Mucosa of rectum (tissue), 2 donors: ENCODE results near the gene MICU1.
"Not testable (repeated sequence)": the region's sequence is repeated elsewhere in the genome, so short reads cannot be mapped to it uniquely, and the experiment has no call there.

Experiments
- H3K27ac ChIP-seq, 2 donors: one replicate each; pipeline ENCODE4 v1.7.0; 2013; ENCODE audit warnings: inconsistent platforms in 2 of 2, low read depth in 2 of 2, low read length in 2 of 2
- H3K27me3 ChIP-seq, 2 donors: one replicate each; pipeline ENCODE4 v1.7.0; 2013; ENCODE audit warnings: low read length in 2 of 2; ENCODE audit not compliant: control insufficient read depth in 2 of 2, insufficient read depth in 2 of 2
- H3K36me3 ChIP-seq, 2 donors: one replicate each; pipeline ENCODE4 v1.7.0; 2013; ENCODE audit warnings: low read length in 2 of 2; ENCODE audit not compliant: control insufficient read depth in 2 of 2, insufficient read depth in 2 of 2
- H3K4me1 ChIP-seq, 2 donors: one replicate each; pipeline ENCODE4 v1.7.0; 2013; ENCODE audit warnings: low read length in 2 of 2, mild to moderate bottlenecking in 1 of 2; ENCODE audit not compliant: control insufficient read depth in 2 of 2, insufficient read depth in 2 of 2
- H3K4me3 ChIP-seq, 2 donors: one replicate each; pipeline ENCODE4 v1.7.0; 2013; ENCODE audit warnings: low read length in 2 of 2
- H3K9ac ChIP-seq, 2 donors: one replicate each; pipeline ENCODE4 v1.7.0; 2013; ENCODE audit warnings: low read length in 2 of 2, low read depth in 1 of 2, mild to moderate bottlenecking in 1 of 2
- H3K9me3 ChIP-seq, 2 donors: one replicate each; pipeline ENCODE4 v1.7.0; 2013; ENCODE audit warnings: low read length in 2 of 2; ENCODE audit not compliant: control insufficient read depth in 2 of 2
- donor health status: healthy.
- donor health status: Normal muscosa, but diverticular disease.

MICU1 gene

GRCh38 chr10:72490951-72491350, 134.9 kb downstream of the MICU1 start:
- Histone ChIP-seq H3K36me3 (no peaks in the 10 kb centered on the region), H3K4me1 (no peaks in the 10 kb centered on the region), H3K9me3 (no peaks in the 10 kb centered on the region), H3K4me3 (no peak overlapping the region), H3K27ac (no peak overlapping the region), H3K27me3 (no peaks in the 10 kb centered on the region), H3K9ac (no peak overlapping the region)

GRCh38 chr10:72487521-72487920, 138.4 kb downstream of the MICU1 start:
- no peaks in the 10 kb centered on the region for H3K4me1 ChIP-seq
- no peak overlapping the region for H3K27ac ChIP-seq
- no peaks in the 10 kb centered on the region for H3K27me3 ChIP-seq
- no peaks in the 10 kb centered on the region for H3K9me3 ChIP-seq
- H3K9ac ChIP-seq = no peak overlapping the region
- H3K36me3 ChIP-seq = peaks cover 0 to 3% of the 10 kb centered on the region in 2 donors
- no peak overlapping the region for H3K4me3 ChIP-seq

GRCh38 chr10:72487116-72487515, 138.8 kb downstream of the MICU1 start:
- no peak overlapping the region for H3K4me3 ChIP-seq
- no peaks in the 10 kb centered on the region for H3K9me3 ChIP-seq
- no peaks in the 10 kb centered on the region for H3K4me1 ChIP-seq
- H3K9ac ChIP-seq = no peak overlapping the region
- H3K27me3 ChIP-seq = no peaks in the 10 kb centered on the region
- H3K36me3 ChIP-seq = peaks cover 0 to 3% of the 10 kb centered on the region in 2 donors
- no peak overlapping the region for H3K27ac ChIP-seq

GRCh38 chr10:72485701-72486100, 140.2 kb downstream of the MICU1 start:
- H3K27me3 ChIP-seq = no peaks in the 10 kb centered on the region
- no peaks in the 10 kb centered on the region for H3K4me1 ChIP-seq
- H3K27ac ChIP-seq = no peak overlapping the region
- no peak overlapping the region for H3K9ac ChIP-seq
- peaks cover 0 to 3% of the 10 kb centered on the region in 2 donors for H3K36me3 ChIP-seq
- H3K9me3 ChIP-seq = no peaks in the 10 kb centered on the region
- no peak overlapping the region for H3K4me3 ChIP-seq

- Histone ChIP-seq H3K9ac (no peak overlapping the region), H3K4me1 (no peaks in the 10 kb centered on the region), H3K9me3 (no peaks in the 10 kb centered on the region), H3K36me3 (peaks cover 0 to 3% of the 10 kb centered on the region in 2 donors), H3K4me3 (no peak overlapping the region), H3K27ac (no peak overlapping the region), H3K27me3 (no peaks in the 10 kb centered on the region)
Measured at GRCh38 chr10:72484521-72484920, 141.4 kb downstream of the MICU1 start.

- peaks cover 0 to 3% of the 10 kb centered on the region in 2 donors for H3K36me3 ChIP-seq
Measured at GRCh38 chr10:72483471-72483870, 142.4 kb downstream of the MICU1 start.

GRCh38 chr10:72480861-72481260, 145.0 kb downstream of the MICU1 start:
- H3K9me3 ChIP-seq = no peaks in the 10 kb centered on the region
- H3K36me3 ChIP-seq = peaks cover 0 to 10% of the 10 kb centered on the region in 2 donors
- no peak overlapping the region for H3K4me3 ChIP-seq
- H3K4me1 ChIP-seq = no peaks in the 10 kb centered on the region
- no peaks in the 10 kb centered on the region for H3K27me3 ChIP-seq
- H3K9ac ChIP-seq = no peak overlapping the region
- H3K27ac ChIP-seq = no peak overlapping the region

More at GRCh38 chr10:72483471-72483870, 142.4 kb downstream of the MICU1 start:
- Histone ChIP-seq H3K9me3 (no peaks in the 10 kb centered on the region), H3K27me3 (no peaks in the 10 kb centered on the region), H3K9ac (no peak overlapping the region), H3K27ac (no peak overlapping the region), H3K4me3 (no peak overlapping the region), H3K4me1 (no peaks in the 10 kb centered on the region)

- no peaks in the 10 kb centered on the region for H3K9me3 ChIP-seq
- H3K9ac ChIP-seq = no peak overlapping the region
- no peaks in the 10 kb centered on the region for H3K27me3 ChIP-seq
- H3K4me3 ChIP-seq = no peak overlapping the region
- no peaks in the 10 kb centered on the region for H3K4me1 ChIP-seq
- peaks cover 12 to 20% of the 10 kb centered on the region in 2 donors for H3K36me3 ChIP-seq
- no peak overlapping the region for H3K27ac ChIP-seq
Measured at GRCh38 chr10:72477463-72477862, 148.4 kb downstream of the MICU1 start.

GRCh38 chr10:72472306-72472705, 153.6 kb downstream of the MICU1 start:
- Histone ChIP-seq H3K4me3 (no peak overlapping the region), H3K9me3 (no peaks in the 10 kb centered on the region), H3K9ac (no peak overlapping the region), H3K27me3 (no peaks in the 10 kb centered on the region), H3K4me1 (no peaks in the 10 kb centered on the region), H3K36me3 (peaks cover 18 to 21% of the 10 kb centered on the region in 2 donors), H3K27ac (no peak overlapping the region)

GRCh38 chr10:72470666-72471065, 155.2 kb downstream of the MICU1 start:
- Histone ChIP-seq H3K4me1 (no peaks in the 10 kb centered on the region), H3K4me3 (no peak overlapping the region), H3K36me3 (peaks cover 16 to 18% of the 10 kb centered on the region in 2 donors), H3K9ac (no peak overlapping the region), H3K27ac (no peak overlapping the region), H3K9me3 (no peaks in the 10 kb centered on the region), H3K27me3 (no peaks in the 10 kb centered on the region)

GRCh38 chr10:72467064-72467463, 158.8 kb downstream of the MICU1 start:
- not testable (repeated sequence) for H3K4me3 ChIP-seq, H3K27ac ChIP-seq, H3K9me3 ChIP-seq, H3K36me3 ChIP-seq, H3K27me3 ChIP-seq, H3K9ac ChIP-seq, H3K4me1 ChIP-seq
